Left ventricle myocardium inferior (tissue), 1 donor: ENCODE measurements around the gene ZNF385B. TPM values are rescaled to one million over a fixed set of nuclear protein-coding genes. Genes with fewer than 3 reads are reported as not detected.

Experiments
- DNase-seq: peaks from one replicate; pipeline ENCODE4 v3.0.0-alpha.2; 2020
- H3K27ac ChIP-seq: fragments of 200-600 bp; replicated peaks from 2 replicates; pipeline ENCODE4 v1.8.0; 2021
- H3K27me3 ChIP-seq: fragments of 200-600 bp; 2 replicates; pipeline ENCODE4 v1.8.0; 2021; ENCODE audit warnings: low read depth
- H3K36me3 ChIP-seq: fragments of 200-600 bp; 2 replicates; pipeline ENCODE4 v1.8.0; 2021
- H3K4me1 ChIP-seq: fragments of 200-600 bp; 2 replicates; pipeline ENCODE4 v1.8.0; 2021
- H3K4me3 ChIP-seq: fragments of 200-600 bp; 2 replicates; pipeline ENCODE4 v1.8.0; 2021; ENCODE audit warnings: mild to moderate bottlenecking, moderate library complexity
- H3K9me3 ChIP-seq: fragments of 200-600 bp; replicated peaks from 2 replicates; pipeline ENCODE4 v1.8.0; 2021
- intact Hi-C: fragments of 100-400 bp; cut with micrococcal nuclease; formaldehyde crosslinking; loops from one replicate; pipeline ENCODE4 v1.11.0; 2022
- total RNA-seq: library from RNA; stranded (reverse); fragmentation: NEBNext Ultra II Directional; extraction: Animal tissue kit (Norgen Biotek cat#: 25700); gene quantifications from one replicate; pipeline ENCODE4 v1.2.1, GENCODE V29; 2021
- TF ChIP-seq, protein P1 (sequence below): fragments of 200-600 bp; IDR thresholded peaks from 2 replicates; pipeline ENCODE4 v1.8.0; 2021; ENCODE audit warnings: antibody characterized with exemption, mild to moderate bottlenecking, borderline replicate concordance
- donor health status: DM: no; HTN: yes; CAD: no; lungs with severe emphysema.

Gene ZNF385B
- total RNA-seq, 1 donor from 2014 or later: 0.14 TPM

DNA sequence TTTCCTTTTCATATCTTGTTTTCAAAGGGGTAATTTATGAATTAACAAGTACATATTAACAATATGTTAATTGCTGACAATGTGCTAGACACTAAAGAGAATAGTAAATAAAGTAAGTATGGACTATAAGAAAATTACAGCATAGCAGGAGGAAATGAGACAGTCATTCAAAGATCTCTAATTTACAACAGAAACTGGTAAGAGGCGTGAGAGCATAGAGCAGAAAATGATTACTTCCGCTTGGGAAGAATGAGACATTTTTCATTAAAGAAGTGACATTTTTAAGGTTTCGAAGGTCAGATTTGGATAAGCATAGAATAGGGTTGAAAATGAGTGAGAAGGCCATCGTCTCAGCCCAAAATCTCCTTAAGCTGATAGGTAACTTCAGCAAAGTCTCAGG lies 412.4 kb downstream of the ZNF385B start:
- intact Hi-C loops: no loop called here
- H3K4me3 ChIP-seq: no peak overlapping the region
- no peaks in the 10 kb centered on the region for H3K9me3 ChIP-seq
- H3K27ac ChIP-seq: no peak overlapping the region
- no peaks in the 10 kb centered on the region for H3K4me1 ChIP-seq
- H3K27me3 ChIP-seq: peaks cover 13% of the 10 kb centered on the region
- DNase-seq: no peak
- H3K36me3 ChIP-seq: no peaks in the 10 kb centered on the region
- TF ChIP-seq, protein P1, sequence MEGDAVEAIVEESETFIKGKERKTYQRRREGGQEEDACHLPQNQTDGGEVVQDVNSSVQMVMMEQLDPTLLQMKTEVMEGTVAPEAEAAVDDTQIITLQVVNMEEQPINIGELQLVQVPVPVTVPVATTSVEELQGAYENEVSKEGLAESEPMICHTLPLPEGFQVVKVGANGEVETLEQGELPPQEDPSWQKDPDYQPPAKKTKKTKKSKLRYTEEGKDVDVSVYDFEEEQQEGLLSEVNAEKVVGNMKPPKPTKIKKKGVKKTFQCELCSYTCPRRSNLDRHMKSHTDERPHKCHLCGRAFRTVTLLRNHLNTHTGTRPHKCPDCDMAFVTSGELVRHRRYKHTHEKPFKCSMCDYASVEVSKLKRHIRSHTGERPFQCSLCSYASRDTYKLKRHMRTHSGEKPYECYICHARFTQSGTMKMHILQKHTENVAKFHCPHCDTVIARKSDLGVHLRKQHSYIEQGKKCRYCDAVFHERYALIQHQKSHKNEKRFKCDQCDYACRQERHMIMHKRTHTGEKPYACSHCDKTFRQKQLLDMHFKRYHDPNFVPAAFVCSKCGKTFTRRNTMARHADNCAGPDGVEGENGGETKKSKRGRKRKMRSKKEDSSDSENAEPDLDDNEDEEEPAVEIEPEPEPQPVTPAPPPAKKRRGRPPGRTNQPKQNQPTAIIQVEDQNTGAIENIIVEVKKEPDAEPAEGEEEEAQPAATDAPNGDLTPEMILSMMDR: no peak

DNA sequence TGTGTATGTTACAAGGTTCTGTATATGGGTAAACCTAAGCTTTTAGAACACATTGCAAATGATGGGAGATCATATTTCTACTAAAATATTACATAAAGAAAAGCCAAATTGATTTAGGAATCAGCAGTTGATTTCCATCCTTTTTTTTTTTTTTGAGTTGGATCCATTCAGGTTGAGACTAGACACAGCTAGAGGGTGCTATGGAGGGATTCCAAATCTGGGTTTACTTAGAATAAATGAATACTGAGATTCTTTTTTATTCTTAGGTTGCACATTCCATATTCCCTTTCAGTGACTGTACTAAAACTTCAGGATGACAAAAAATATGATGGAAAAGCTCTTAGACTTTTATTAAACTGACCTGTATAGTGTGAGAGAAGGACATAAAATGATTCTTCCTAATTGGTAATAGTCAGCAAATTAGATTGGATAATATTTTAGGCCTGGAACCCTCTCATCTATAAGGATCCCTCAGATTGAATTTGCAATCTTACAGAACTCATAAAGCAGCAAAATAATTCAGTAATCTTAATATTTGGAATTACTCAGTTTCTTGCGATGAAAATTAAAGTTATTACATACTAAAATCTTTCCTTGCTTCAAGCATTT lies 413.5 kb downstream of the ZNF385B start:
- DNase-seq: no peak
- H3K27ac ChIP-seq: no peak overlapping the region
- H3K27me3 ChIP-seq: peaks cover 19% of the 10 kb centered on the region
- H3K9me3 ChIP-seq: no peaks in the 10 kb centered on the region
- H3K4me3 ChIP-seq: no peak overlapping the region
- H3K36me3 ChIP-seq: no peaks in the 10 kb centered on the region
- TF ChIP-seq, protein P1: no peak
- peaks cover 5% of the 10 kb centered on the region for H3K4me1 ChIP-seq
- intact Hi-C loops: no loop called here

DNA sequence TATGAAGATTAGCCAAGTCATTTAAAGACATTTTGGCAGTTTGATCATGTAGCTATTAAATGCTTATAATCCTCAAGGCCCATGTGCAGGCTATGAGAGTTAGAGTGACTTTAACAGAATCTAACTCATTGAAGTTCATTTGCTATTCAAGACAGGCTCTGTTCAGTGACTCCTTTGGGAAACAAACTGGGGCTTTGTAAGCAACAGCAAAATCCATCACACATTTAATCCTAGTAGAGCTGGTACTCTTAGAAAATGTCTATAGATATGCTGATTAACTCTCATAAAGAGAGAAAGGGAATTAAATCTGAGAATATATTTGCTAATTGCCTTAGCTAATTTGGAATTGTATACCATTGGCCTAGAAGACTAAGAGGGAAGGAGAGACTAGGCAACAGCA lies 414.0 kb downstream of the ZNF385B start:
- DNase-seq: no peak
- intact Hi-C loops: no loop called here
- TF ChIP-seq, protein P1: no peak
- Histone ChIP-seq H3K4me1 (peaks cover 5% of the 10 kb centered on the region), H3K4me3 (no peak overlapping the region), H3K9me3 (no peaks in the 10 kb centered on the region), H3K27ac (no peak overlapping the region), H3K27me3 (peaks cover 19% of the 10 kb centered on the region), H3K36me3 (no peaks in the 10 kb centered on the region)

DNA sequence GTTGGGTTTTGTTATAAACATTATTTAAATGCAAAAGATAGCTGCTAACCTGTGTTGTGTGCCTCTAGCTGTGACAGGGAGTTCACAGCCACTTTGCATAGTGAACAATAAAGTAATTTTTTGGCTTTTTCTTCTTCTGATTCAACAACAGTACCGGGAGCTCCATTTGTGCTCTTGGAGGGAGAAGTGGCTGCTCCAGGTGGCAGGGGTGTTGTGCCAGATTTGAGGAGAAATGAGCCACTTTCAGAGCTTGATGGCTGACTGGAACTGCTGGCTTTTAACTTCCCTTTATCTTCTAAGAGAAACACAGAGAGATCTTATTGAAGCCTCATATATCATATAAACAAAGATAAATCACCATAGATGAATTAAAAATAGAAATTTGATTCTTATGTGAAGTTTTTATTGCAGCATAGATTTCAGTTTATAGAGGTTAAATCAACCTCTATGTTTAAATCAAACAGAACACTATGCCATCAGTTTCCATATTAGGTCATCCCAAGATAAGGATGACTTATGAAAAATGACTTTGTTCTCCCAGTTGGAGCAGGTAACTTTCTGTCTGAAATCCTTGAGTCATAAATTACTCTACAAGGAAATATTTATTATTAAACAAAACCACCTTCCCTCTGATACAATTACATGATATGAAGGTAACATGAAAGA lies 414.8 kb downstream of the ZNF385B start:
- no peaks in the 10 kb centered on the region for H3K9me3 ChIP-seq
- H3K4me1 ChIP-seq: peaks cover 5% of the 10 kb centered on the region
- no peak overlapping the region for H3K27ac ChIP-seq
- intact Hi-C loops: no loop called here
- peaks cover 22% of the 10 kb centered on the region for H3K27me3 ChIP-seq
- TF ChIP-seq, protein P1: no peak
- no peak overlapping the region for H3K4me3 ChIP-seq
- H3K36me3 ChIP-seq: no peaks in the 10 kb centered on the region
- no peak for DNase-seq

DNA sequence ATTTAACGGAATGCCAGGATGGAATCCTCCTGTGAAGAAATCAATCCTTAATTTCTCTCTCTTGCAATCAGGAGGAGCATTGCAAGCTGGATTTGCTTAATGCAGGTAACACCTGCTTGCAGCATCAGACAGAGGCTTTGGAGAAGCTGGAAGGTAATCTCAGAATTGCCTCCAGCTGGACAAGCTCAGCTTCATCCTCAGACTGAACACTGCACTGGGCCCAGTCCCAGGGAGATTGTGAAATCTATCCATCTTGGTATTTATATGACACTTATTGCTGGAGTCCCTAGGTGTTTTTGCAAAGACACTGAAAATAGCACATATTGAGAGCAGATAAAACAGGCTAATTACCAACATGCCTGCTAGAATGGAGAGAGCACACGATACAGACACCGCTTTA lies 417.4 kb downstream of the ZNF385B start:
- H3K36me3 ChIP-seq: no peaks in the 10 kb centered on the region
- no peak overlapping the region for H3K27ac ChIP-seq
- peaks cover 5% of the 10 kb centered on the region for H3K4me1 ChIP-seq
- no peak overlapping the region for H3K4me3 ChIP-seq
- DNase-seq: no peak
- peaks cover 33% of the 10 kb centered on the region for H3K27me3 ChIP-seq
- no peaks in the 10 kb centered on the region for H3K9me3 ChIP-seq
- intact Hi-C loops: no loop called here
- TF ChIP-seq, protein P1: no peak
